GM23338 (cell line): ENCODE results near the gene PHACTR1. TPM values are rescaled to one million over a fixed set of nuclear protein-coding genes. Genes with fewer than 3 reads are reported as not detected.

Source experiments
- ATAC-seq: fragments of 200-7000 bp; cut with Tn5 transposase; 3 replicates; pipeline ENCODE4 v1.9.1; 2020
- DNase-seq: peaks from one replicate; pipeline ENCODE4 v3.0.0-alpha.2; 2015; ENCODE audit warnings: low spot score
- H2AFZ ChIP-seq: fragments of 200-600 bp; sonication (generic); 2 replicates; pipeline ENCODE4 v1.8.0; 2016; ENCODE audit warnings: antibody characterized with exemption, mild to moderate bottlenecking, moderate library complexity
- H3F3A ChIP-seq: fragments of 200-600 bp; sonication (generic); replicated peaks from 2 replicates; pipeline ENCODE4 v1.8.0; 2017; ENCODE audit warnings: antibody characterized with exemption, mixed run types, low read depth
- H3K27ac ChIP-seq: fragments of 200-600 bp; sonication (generic); 2 replicates; pipeline ENCODE4 v1.6.1; 2016; ENCODE audit warnings: low read depth
- H3K27me3 ChIP-seq: fragments of 200-600 bp; sonication (generic); 2 replicates; pipeline ENCODE4 v1.8.0; 2016; ENCODE audit warnings: mild to moderate bottlenecking, mixed run types, moderate library complexity; ENCODE audit not compliant: insufficient read depth
- H3K36me3 ChIP-seq: fragments of 200-600 bp; sonication (generic); 2 replicates; pipeline ENCODE4 v1.8.0; 2016; ENCODE audit warnings: mild to moderate bottlenecking; ENCODE audit not compliant: insufficient read depth
- H3K4me1 ChIP-seq: fragments of 200-600 bp; sonication (generic); 2 replicates; pipeline ENCODE4 v1.8.0; 2016; ENCODE audit warnings: mild to moderate bottlenecking, moderate library complexity; ENCODE audit not compliant: insufficient read depth
- H3K4me2 ChIP-seq: fragments of 200-600 bp; sonication (generic); 2 replicates; pipeline ENCODE4 v1.7.1; 2017; ENCODE audit warnings: mixed run types
- H3K4me3 ChIP-seq: fragments of 200-600 bp; sonication (generic); 2 replicates; pipeline ENCODE4 v1.6.1; 2016; ENCODE audit warnings: mixed run types
- H3K79me2 ChIP-seq: fragments of 200-600 bp; sonication (generic); replicated peaks from 2 replicates; pipeline ENCODE4 v1.8.0; 2017; ENCODE audit warnings: mild to moderate bottlenecking; ENCODE audit not compliant: insufficient read depth
- H3K9me2 ChIP-seq: fragments of 200-600 bp; sonication (generic); 2 replicates; pipeline ENCODE4 v1.8.0; 2017; ENCODE audit not compliant: insufficient read depth
- H4K20me1 ChIP-seq: fragments of 200-600 bp; sonication (generic); replicated peaks from 2 replicates; pipeline ENCODE4 v1.8.0; 2017; ENCODE audit warnings: mild to moderate bottlenecking; ENCODE audit not compliant: insufficient read depth
- H3K27ac Mint-ChIP-seq: 2 replicates; pipeline ENCODE4 v1.8.0; 2020; ENCODE audit warnings: inconsistent platforms, mild to moderate bottlenecking, moderate library complexity, mixed read lengths
- H3K27me3 Mint-ChIP-seq: 3 replicates; pipeline ENCODE4 v1.8.0; 2022; ENCODE audit warnings: low read depth, mild to moderate bottlenecking, moderate library complexity, mixed read lengths, inconsistent platforms; ENCODE audit not compliant: insufficient read depth, poor library complexity
- H3K36me3 Mint-ChIP-seq: 3 replicates; pipeline ENCODE4 v1.8.0; 2021; ENCODE audit warnings: low read depth, mild to moderate bottlenecking, inconsistent platforms, moderate library complexity, mixed read lengths
- H3K4me1 Mint-ChIP-seq: 3 replicates; pipeline ENCODE4 v1.8.0; 2020; ENCODE audit warnings: mild to moderate bottlenecking, inconsistent platforms, mixed read lengths
- H3K4me3 Mint-ChIP-seq: 3 replicates; pipeline ENCODE4 v1.8.0; 2021; ENCODE audit warnings: moderate library complexity, mild to moderate bottlenecking, inconsistent platforms, mixed read lengths
- H3K9me3 Mint-ChIP-seq: 3 replicates; pipeline ENCODE4 v1.8.0; 2020; ENCODE audit warnings: moderate library complexity, mild to moderate bottlenecking, inconsistent platforms, mixed read lengths
- JUNB ChIP-seq: IDR thresholded peaks from one replicate; pipeline ENCODE4 v1.6.1; 2016; ENCODE audit warnings: antibody characterized with exemption; ENCODE audit not compliant: unreplicated experiment
- NANOG ChIP-seq: IDR thresholded peaks from 2 replicates; pipeline ENCODE4 v1.6.1; 2016; ENCODE audit warnings: antibody characterized with exemption, borderline replicate concordance
- ZNF331 ChIP-seq: fragments of 250-450 bp; sonication (Bioruptor Pico); IDR thresholded peaks from 2 replicates; pipeline ENCODE4 v1.5.0; 2020; ENCODE audit warnings: low read depth, mild to moderate bottlenecking, moderate library complexity
- polyA plus RNA-seq: library from polyadenylated mRNA; unstranded; fragments of >200 nt; fragmentation: Nextera tagmentation; extraction: Ambion mirVana; gene quantifications from 2 replicates; pipeline ENCODE4 v1.2.1, GENCODE V29; 2016
- total RNA-seq: library from RNA; depleted of rRNA; stranded (reverse); fragments of >200 nt; shearing (Covaris generic); gene quantifications from 2 replicates; pipeline ENCODE4 v1.2.3, GENCODE V29; 2014
- TF ChIP-seq, protein P1 (sequence below), 2 experiments: fragments of 200-600 bp in 1 of 2; sonication (generic) in 1 of 2; conservative IDR thresholded peaks; 2 replicates each; pipeline versions ENCODE4 v1.5.1 to v1.6.1; 2016 to 2017; ENCODE audit warnings: antibody characterized with exemption in 2 of 2, low read depth in 2 of 2, mild to moderate bottlenecking in 2 of 2, moderate library complexity in 1 of 2
- TF ChIP-seq, protein P2 (sequence below): fragments of 250-450 bp; sonication (Bioruptor Pico); IDR thresholded peaks from 2 replicates; pipeline ENCODE4 v1.5.0; 2020; ENCODE audit warnings: mild to moderate bottlenecking, moderate library complexity
- TF ChIP-seq, protein P3 (sequence below): IDR thresholded peaks from 2 replicates; pipeline ENCODE4 v1.6.1; 2016; ENCODE audit warnings: antibody characterized with exemption

The PHACTR1 gene
- total and polyA plus RNA-seq, 2 experiments from 2014 or later, result 5.9 to 19.3 TPM

DNA sequence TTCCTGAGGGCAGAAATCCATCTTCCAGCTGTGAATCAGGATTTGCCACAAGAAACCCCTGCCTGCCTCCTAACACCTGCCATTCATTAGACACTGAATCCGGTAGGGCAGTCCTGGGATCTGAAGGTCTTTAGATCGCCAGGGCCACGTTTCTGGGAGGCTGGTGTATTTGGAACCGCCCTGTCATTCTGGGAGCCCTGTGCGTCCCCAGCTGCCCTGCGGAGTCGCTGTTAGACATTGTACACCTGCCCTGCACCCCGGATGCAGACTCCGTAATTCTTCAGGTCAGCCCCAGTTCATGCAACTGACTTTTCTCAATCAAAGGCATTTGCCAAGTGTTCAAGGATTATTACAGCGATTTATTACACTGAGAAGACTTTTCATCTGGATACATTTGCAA, 418.6 kb downstream of the PHACTR1 start (continued):
- TF ChIP-seq, protein P1, sequence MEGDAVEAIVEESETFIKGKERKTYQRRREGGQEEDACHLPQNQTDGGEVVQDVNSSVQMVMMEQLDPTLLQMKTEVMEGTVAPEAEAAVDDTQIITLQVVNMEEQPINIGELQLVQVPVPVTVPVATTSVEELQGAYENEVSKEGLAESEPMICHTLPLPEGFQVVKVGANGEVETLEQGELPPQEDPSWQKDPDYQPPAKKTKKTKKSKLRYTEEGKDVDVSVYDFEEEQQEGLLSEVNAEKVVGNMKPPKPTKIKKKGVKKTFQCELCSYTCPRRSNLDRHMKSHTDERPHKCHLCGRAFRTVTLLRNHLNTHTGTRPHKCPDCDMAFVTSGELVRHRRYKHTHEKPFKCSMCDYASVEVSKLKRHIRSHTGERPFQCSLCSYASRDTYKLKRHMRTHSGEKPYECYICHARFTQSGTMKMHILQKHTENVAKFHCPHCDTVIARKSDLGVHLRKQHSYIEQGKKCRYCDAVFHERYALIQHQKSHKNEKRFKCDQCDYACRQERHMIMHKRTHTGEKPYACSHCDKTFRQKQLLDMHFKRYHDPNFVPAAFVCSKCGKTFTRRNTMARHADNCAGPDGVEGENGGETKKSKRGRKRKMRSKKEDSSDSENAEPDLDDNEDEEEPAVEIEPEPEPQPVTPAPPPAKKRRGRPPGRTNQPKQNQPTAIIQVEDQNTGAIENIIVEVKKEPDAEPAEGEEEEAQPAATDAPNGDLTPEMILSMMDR (conservative IDR thresholded peaks at IDR 0.05; ENCODE audit: low read depth in 2 of 2), result no peak
- TF ChIP-seq, protein P2, sequence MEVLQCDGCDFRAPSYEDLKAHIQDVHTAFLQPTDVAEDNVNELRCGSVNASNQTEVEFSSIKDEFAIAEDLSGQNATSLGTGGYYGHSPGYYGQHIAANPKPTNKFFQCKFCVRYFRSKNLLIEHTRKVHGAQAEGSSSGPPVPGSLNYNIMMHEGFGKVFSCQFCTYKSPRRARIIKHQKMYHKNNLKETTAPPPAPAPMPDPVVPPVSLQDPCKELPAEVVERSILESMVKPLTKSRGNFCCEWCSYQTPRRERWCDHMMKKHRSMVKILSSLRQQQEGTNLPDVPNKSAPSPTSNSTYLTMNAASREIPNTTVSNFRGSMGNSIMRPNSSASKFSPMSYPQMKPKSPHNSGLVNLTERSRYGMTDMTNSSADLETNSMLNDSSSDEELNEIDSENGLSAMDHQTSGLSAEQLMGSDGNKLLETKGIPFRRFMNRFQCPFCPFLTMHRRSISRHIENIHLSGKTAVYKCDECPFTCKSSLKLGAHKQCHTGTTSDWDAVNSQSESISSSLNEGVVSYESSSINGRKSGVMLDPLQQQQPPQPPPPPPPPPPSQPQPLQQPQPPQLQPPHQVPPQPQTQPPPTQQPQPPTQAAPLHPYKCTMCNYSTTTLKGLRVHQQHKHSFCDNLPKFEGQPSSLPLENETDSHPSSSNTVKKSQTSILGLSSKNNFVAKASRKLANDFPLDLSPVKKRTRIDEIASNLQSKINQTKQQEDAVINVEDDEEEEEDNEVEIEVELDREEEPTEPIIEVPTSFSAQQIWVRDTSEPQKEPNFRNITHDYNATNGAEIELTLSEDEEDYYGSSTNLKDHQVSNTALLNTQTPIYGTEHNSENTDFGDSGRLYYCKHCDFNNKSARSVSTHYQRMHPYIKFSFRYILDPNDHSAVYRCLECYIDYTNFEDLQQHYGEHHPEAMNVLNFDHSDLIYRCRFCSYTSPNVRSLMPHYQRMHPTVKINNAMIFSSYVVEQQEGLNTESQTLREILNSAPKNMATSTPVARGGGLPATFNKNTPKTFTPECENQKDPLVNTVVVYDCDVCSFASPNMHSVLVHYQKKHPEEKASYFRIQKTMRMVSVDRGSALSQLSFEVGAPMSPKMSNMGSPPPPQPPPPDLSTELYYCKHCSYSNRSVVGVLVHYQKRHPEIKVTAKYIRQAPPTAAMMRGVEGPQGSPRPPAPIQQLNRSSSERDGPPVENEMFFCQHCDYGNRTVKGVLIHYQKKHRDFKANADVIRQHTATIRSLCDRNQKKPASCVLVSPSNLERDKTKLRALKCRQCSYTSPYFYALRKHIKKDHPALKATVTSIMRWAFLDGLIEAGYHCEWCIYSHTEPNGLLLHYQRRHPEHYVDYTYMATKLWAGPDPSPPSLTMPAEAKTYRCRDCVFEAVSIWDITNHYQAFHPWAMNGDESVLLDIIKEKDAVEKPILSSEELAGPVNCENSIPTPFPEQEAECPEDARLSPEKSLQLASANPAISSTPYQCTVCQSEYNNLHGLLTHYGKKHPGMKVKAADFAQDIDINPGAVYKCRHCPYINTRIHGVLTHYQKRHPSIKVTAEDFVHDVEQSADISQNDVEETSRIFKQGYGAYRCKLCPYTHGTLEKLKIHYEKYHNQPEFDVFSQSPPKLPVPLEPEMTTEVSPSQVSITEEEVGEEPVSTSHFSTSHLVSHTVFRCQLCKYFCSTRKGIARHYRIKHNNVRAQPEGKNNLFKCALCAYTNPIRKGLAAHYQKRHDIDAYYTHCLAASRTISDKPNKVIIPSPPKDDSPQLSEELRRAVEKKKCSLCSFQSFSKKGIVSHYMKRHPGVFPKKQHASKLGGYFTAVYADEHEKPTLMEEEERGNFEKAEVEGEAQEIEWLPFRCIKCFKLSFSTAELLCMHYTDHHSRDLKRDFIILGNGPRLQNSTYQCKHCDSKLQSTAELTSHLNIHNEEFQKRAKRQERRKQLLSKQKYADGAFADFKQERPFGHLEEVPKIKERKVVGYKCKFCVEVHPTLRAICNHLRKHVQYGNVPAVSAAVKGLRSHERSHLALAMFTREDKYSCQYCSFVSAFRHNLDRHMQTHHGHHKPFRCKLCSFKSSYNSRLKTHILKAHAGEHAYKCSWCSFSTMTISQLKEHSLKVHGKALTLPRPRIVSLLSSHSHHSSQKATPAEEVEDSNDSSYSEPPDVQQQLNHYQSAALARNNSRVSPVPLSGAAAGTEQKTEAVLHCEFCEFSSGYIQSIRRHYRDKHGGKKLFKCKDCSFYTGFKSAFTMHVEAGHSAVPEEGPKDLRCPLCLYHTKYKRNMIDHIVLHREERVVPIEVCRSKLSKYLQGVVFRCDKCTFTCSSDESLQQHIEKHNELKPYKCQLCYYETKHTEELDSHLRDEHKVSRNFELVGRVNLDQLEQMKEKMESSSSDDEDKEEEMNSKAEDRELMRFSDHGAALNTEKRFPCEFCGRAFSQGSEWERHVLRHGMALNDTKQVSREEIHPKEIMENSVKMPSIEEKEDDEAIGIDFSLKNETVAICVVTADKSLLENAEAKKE (CRISPR knock-in tag), result no peak

GRCh38 chr6:13139119-13139518, 422.6 kb downstream of the PHACTR1 start:
- H3K9me3 Mint-ChIP-seq, result peaks cover 8% of the 10 kb centered on the region; the same call in 2 of the 3 replicates
- no peaks in the 10 kb centered on the region for H3K27me3 Mint-ChIP-seq
- peaks cover 6% of the 10 kb centered on the region; the same call in 1 of the 3 replicates for H3K36me3 Mint-ChIP-seq
- H3K79me2 ChIP-seq, result no peaks in the 10 kb centered on the region
- no peaks in the 10 kb centered on the region for H3K27me3 ChIP-seq
- H3K4me3 Mint-ChIP-seq, result no peak overlapping the region
- DNase-seq (no peak), ATAC-seq (no peak)
- H3K4me1 ChIP-seq, result peaks cover 16% of the 10 kb centered on the region
- no peaks in the 10 kb centered on the region for H3F3A ChIP-seq
- H3K27ac ChIP-seq, result no peak overlapping the region
- H3K4me1 Mint-ChIP-seq, result peaks cover 19% of the 10 kb centered on the region
- peaks cover 9% of the 10 kb centered on the region for H3K9me2 ChIP-seq
- no peak overlapping the region for H3K4me3 ChIP-seq
- no peak overlapping the region for H2AFZ ChIP-seq
- no peaks in the 10 kb centered on the region for H4K20me1 ChIP-seq
- H3K36me3 ChIP-seq, result no peaks in the 10 kb centered on the region
- H3K4me2 ChIP-seq, result no peak overlapping the region
- H3K27ac Mint-ChIP-seq, result no peak overlapping the region
- TF ChIP-seq, protein P1 (conservative IDR thresholded peaks at IDR 0.05; ENCODE audit: low read depth in 2 of 2), result no peak
- TF ChIP-seq JUNB (no peak), NANOG (no peak), ZNF331 (CRISPR knock-in tag) (no peak)
- TF ChIP-seq, protein P3, sequence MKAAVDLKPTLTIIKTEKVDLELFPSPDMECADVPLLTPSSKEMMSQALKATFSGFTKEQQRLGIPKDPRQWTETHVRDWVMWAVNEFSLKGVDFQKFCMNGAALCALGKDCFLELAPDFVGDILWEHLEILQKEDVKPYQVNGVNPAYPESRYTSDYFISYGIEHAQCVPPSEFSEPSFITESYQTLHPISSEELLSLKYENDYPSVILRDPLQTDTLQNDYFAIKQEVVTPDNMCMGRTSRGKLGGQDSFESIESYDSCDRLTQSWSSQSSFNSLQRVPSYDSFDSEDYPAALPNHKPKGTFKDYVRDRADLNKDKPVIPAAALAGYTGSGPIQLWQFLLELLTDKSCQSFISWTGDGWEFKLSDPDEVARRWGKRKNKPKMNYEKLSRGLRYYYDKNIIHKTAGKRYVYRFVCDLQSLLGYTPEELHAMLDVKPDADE, result no peak
